Measurements from ENCODE around the gene S100A7. TPM values are rescaled to one million over a fixed set of nuclear protein-coding genes. Genes with fewer than 3 reads are reported as not detected.

Gene S100A7
- total RNA-seq, 5 donors from 2014 or later (not counting 1 experiment from before 2014, with no cell fraction given): not detected

DNA sequence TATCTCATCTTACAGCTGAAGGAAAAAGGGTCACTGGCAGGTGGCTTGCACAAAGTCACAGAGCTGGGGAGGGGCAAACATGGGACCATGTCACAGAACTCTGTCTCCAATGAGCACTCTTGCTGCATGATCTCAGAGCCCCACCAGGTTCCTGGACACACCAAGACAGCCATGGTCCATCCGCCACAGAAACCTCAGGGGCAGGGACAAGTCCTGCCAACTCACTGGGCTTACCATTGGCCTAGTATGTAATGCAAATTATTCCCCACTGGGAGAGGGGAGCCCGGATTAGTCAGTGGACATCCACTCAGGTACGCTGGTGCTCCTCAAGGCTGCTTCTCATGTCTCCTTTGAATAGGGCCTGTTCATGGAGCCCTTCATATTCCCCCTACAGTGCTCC is 29.9 kb downstream of the S100A7 start:
- no peak overlapping the region for H3K4me3 ChIP-seq (ENCODE audit: control insufficient read depth in 1 of 2, extremely low read depth in 1 of 2, low read length in 1 of 2)
- DNase-seq: no peak
- no peak overlapping the region for H3K27ac ChIP-seq (ENCODE audit: low read length)
- 83% methylated on average over 3 of the region's 3 CpGs for WGBS (ENCODE audit: insufficient coverage)
- ATAC-seq (replicated peaks in 1 of 4): no peak
- H3K9me3 ChIP-seq: no peaks in the 10 kb centered on the region
- no peak overlapping the region for H3K4me3 Mint-ChIP-seq
- peaks cover 23 to 48% of the 10 kb centered on the region in 2 donors for H3K27me3 Mint-ChIP-seq
- H3K27me3 ChIP-seq (replicated peaks in 1 of 2; ENCODE audit: control insufficient read depth in 2 of 2, extremely low read depth in 1 of 2, insufficient read depth in 2 of 2, low read length in 1 of 2): peaks cover 0 to 49% of the 10 kb centered on the region in 2 experiments
- H3K27ac Mint-ChIP-seq: no peak overlapping the region
- H3K4me1 Mint-ChIP-seq: no peaks in the 10 kb centered on the region
- ChIA-PET POLR2A (no interaction called here), CTCF (no interaction called here)
- no peaks in the 10 kb centered on the region for H3K36me3 Mint-ChIP-seq
- H3K36me3 ChIP-seq (ENCODE audit: control insufficient read depth in 2 of 2, extremely low read depth in 1 of 2, insufficient read depth in 1 of 2, low read length in 1 of 2): no peaks in the 10 kb centered on the region
- H3K9me3 Mint-ChIP-seq: no peaks in the 10 kb centered on the region
- no peaks in the 10 kb centered on the region for H3K4me1 ChIP-seq (ENCODE audit: control insufficient read depth in 1 of 2, extremely low read depth in 1 of 2, insufficient read depth in 2 of 2, low read length in 2 of 2)

DNA sequence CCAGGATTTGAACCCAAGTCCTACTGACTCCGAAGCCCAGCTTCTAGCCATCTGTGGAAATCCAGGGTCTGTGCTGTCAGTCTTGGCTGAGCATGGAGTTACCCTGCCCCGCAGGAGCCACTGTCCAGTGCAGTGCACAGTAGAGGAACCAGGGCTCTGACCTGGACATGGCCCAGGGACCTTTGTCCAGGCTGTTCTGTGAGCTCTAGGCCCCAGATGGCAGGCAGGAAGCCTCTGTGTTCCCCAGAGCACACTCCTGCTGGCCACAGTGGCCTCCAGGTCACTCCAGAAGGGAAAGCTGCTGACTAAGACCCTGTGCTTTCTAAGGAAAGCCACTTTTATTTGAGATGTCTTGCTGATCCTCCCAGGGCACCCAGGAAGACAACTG is 30.3 kb downstream of the S100A7 start:
- Mint-ChIP-seq H3K4me3 (no peak overlapping the region), H3K27ac (no peak overlapping the region), H3K4me1 (no peaks in the 10 kb centered on the region), H3K9me3 (no peaks in the 10 kb centered on the region), H3K27me3 (peaks cover 27 to 51% of the 10 kb centered on the region in 2 donors), H3K36me3 (no peaks in the 10 kb centered on the region)
- Histone ChIP-seq H3K9me3 (no peaks in the 10 kb centered on the region), H3K4me1 (ENCODE audit: control insufficient read depth in 1 of 2, extremely low read depth in 1 of 2, insufficient read depth in 2 of 2, low read length in 2 of 2) (no peaks in the 10 kb centered on the region), H3K27ac (ENCODE audit: low read length) (no peak overlapping the region), H3K27me3 (replicated peaks in 1 of 2; ENCODE audit: control insufficient read depth in 2 of 2, extremely low read depth in 1 of 2, insufficient read depth in 2 of 2, low read length in 1 of 2) (peaks cover 0 to 48% of the 10 kb centered on the region in 2 experiments), H3K36me3 (ENCODE audit: control insufficient read depth in 2 of 2, extremely low read depth in 1 of 2, insufficient read depth in 1 of 2, low read length in 1 of 2) (no peaks in the 10 kb centered on the region), H3K4me3 (ENCODE audit: control insufficient read depth in 1 of 2, extremely low read depth in 1 of 2, low read length in 1 of 2) (no peak overlapping the region)
- no peak for ATAC-seq (replicated peaks in 1 of 4)
- CTCF ChIA-PET: no interaction called here
- DNase-seq: no peak
- POLR2A ChIA-PET: no interaction called here
- WGBS (ENCODE audit: insufficient coverage): 73% methylated on average over 2 of the region's 2 CpGs

DNA sequence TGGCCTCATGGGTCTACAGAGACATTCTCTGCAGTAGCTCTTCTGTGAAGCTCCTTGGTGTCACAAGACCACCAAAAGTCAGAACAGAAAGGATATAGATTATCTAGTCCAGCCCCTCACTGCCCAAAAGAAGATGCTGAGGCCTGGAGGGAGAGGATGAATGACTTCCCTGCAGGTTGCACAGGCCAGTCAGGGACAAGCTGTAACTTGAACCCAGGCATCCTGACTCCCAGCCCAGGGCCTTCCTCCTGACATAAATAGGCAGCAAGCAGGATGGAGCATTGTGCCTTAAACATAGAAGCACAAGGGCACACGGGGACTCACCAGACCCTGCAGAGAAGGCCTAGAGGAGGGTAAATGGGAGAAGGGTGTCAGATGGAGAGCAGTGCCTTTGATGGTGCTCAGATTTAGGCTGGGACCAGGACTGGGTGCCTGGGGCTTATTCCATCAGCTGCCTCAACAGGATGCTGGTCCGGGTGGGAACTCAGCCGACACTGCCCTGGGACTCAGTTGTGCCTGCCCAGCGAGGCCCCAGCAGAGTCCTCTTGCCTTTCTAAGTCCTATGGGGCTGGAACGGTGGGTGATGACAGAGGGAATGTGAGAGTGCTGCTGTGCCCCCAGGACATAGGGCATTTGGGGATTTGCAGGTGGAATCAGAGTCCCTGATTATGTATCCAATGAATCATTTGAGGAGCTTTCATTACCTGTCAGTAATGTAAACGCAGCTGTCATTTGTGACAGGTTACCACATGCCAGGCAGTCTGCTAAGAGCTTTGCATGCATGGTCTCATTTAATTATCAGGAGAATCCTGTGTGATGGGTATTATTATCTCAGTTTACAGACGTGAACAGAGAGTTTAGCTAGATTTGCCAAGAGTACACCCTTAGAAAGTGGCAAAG is 30.9 kb downstream of the S100A7 start:
- H3K27me3 ChIP-seq (replicated peaks in 1 of 2; ENCODE audit: control insufficient read depth in 2 of 2, extremely low read depth in 1 of 2, insufficient read depth in 2 of 2, low read length in 1 of 2): peaks cover 0 to 42% of the 10 kb centered on the region in 2 experiments
- no peak for ATAC-seq (replicated peaks in 1 of 4)
- ChIA-PET CTCF (no interaction called here), POLR2A (no interaction called here)
- H3K4me3 ChIP-seq (ENCODE audit: control insufficient read depth in 1 of 2, extremely low read depth in 1 of 2, low read length in 1 of 2): no peak overlapping the region
- H3K9me3 Mint-ChIP-seq: no peaks in the 10 kb centered on the region
- H3K4me1 ChIP-seq (ENCODE audit: control insufficient read depth in 1 of 2, extremely low read depth in 1 of 2, insufficient read depth in 2 of 2, low read length in 2 of 2): no peaks in the 10 kb centered on the region
- H3K4me3 Mint-ChIP-seq: no peak overlapping the region
- 80% methylated on average over 6 of the region's 7 CpGs for WGBS (ENCODE audit: insufficient coverage)
- DNase-seq: no peak
- no peak overlapping the region for H3K27ac Mint-ChIP-seq
- no peaks in the 10 kb centered on the region for H3K36me3 ChIP-seq (ENCODE audit: control insufficient read depth in 2 of 2, extremely low read depth in 1 of 2, insufficient read depth in 1 of 2, low read length in 1 of 2)
- H3K36me3 Mint-ChIP-seq: no peaks in the 10 kb centered on the region
- no peaks in the 10 kb centered on the region for H3K9me3 ChIP-seq
- peaks cover 31 to 55% of the 10 kb centered on the region in 2 donors for H3K27me3 Mint-ChIP-seq
- no peak overlapping the region for H3K27ac ChIP-seq (ENCODE audit: low read length)
- no peaks in the 10 kb centered on the region for H3K4me1 Mint-ChIP-seq

DNA sequence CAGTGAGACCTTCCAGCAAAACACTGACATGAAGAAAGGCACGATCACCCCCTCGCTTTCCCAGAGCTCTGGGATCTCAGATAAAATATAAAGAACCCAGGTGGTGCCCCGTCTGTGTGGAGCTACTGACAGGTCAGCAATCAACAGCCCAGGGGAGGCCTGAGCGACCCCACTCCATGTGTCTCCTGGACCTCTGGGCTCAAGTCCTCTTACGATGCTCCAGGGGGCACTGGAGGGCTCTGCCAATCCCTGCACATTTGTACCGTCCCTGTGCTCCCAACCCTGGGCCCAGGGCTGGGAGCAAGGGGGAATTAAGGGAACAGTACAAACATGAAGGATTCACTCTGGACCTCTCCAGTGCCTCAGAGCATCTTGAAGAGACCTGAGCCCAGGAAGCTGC is 31.7 kb downstream of the S100A7 start:
- ATAC-seq (replicated peaks in 1 of 4) (no peak), DNase-seq (no peak)
- POLR2A ChIA-PET: no interaction called here
- Mint-ChIP-seq H3K9me3 (no peaks in the 10 kb centered on the region), H3K27me3 (peaks cover 31 to 54% of the 10 kb centered on the region in 2 donors), H3K27ac (no peak overlapping the region), H3K36me3 (no peaks in the 10 kb centered on the region), H3K4me3 (no peak overlapping the region), H3K4me1 (no peaks in the 10 kb centered on the region)
- Histone ChIP-seq H3K27me3 (replicated peaks in 1 of 2; ENCODE audit: control insufficient read depth in 2 of 2, extremely low read depth in 1 of 2, insufficient read depth in 2 of 2, low read length in 1 of 2) (peaks cover 0 to 39% of the 10 kb centered on the region in 2 experiments), H3K4me1 (ENCODE audit: control insufficient read depth in 1 of 2, extremely low read depth in 1 of 2, insufficient read depth in 2 of 2, low read length in 2 of 2) (no peaks in the 10 kb centered on the region), H3K36me3 (ENCODE audit: control insufficient read depth in 2 of 2, extremely low read depth in 1 of 2, insufficient read depth in 1 of 2, low read length in 1 of 2) (no peaks in the 10 kb centered on the region), H3K9me3 (no peaks in the 10 kb centered on the region), H3K27ac (ENCODE audit: low read length) (no peak overlapping the region), H3K4me3 (ENCODE audit: control insufficient read depth in 1 of 2, extremely low read depth in 1 of 2, low read length in 1 of 2) (no peak overlapping the region)
- whole genome bisulfite sequencing (ENCODE audit: insufficient coverage): 52% methylated on average over 6 of the region's 6 CpGs
- CTCF ChIA-PET: no interaction called here

DNA sequence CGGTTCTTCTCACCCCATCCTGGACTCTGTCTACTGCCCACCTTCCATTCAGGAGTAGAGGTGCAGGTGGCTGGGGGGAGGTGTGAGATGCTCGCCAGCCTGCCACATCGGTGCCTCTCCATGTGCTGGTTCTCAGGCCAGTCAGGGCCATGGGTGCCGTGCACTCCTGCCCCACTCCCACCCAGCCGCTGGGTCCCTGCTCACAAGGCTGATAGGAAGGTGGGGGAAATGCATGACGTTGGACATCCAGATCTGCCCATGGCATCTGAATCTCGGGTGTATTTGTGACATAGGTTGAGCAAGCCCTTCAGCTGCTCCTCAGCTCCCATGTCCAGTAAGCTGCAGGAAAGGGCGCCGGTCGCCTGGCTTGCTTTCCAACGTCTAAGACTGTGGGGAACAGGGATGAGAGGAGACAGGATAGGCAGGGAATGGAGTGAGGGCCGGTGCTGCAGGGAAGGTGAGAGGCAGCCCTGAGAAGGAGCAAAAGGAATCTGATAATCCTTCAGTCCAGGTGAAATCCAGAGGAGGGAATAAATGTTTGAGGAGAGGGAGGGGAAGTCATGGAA is 32.3 kb downstream of the S100A7 start:
- H3K4me1 ChIP-seq (ENCODE audit: control insufficient read depth in 1 of 2, extremely low read depth in 1 of 2, insufficient read depth in 2 of 2, low read length in 2 of 2): no peaks in the 10 kb centered on the region
- no peak overlapping the region for H3K27ac ChIP-seq (ENCODE audit: low read length)
- CTCF ChIA-PET: no interaction called here
- POLR2A ChIA-PET: no interaction called here
- H3K36me3 Mint-ChIP-seq: no peaks in the 10 kb centered on the region
- no peak for ATAC-seq (replicated peaks in 1 of 4)
- H3K4me3 Mint-ChIP-seq: no peak overlapping the region
- no peaks in the 10 kb centered on the region for H3K36me3 ChIP-seq (ENCODE audit: control insufficient read depth in 2 of 2, extremely low read depth in 1 of 2, insufficient read depth in 1 of 2, low read length in 1 of 2)
- WGBS (ENCODE audit: insufficient coverage): 78% methylated on average over 6 of the region's 12 CpGs
- H3K27me3 ChIP-seq (replicated peaks in 1 of 2; ENCODE audit: control insufficient read depth in 2 of 2, extremely low read depth in 1 of 2, insufficient read depth in 2 of 2, low read length in 1 of 2): peaks cover 0 to 36% of the 10 kb centered on the region in 2 experiments
- no peak for DNase-seq
- no peak overlapping the region for H3K4me3 ChIP-seq (ENCODE audit: control insufficient read depth in 1 of 2, extremely low read depth in 1 of 2, low read length in 1 of 2)
- H3K4me1 Mint-ChIP-seq: no peaks in the 10 kb centered on the region
- peaks cover 37 to 54% of the 10 kb centered on the region in 2 donors for H3K27me3 Mint-ChIP-seq
- no peaks in the 10 kb centered on the region for H3K9me3 Mint-ChIP-seq
- H3K27ac Mint-ChIP-seq: no peak overlapping the region
- H3K9me3 ChIP-seq: no peaks in the 10 kb centered on the region

DNA sequence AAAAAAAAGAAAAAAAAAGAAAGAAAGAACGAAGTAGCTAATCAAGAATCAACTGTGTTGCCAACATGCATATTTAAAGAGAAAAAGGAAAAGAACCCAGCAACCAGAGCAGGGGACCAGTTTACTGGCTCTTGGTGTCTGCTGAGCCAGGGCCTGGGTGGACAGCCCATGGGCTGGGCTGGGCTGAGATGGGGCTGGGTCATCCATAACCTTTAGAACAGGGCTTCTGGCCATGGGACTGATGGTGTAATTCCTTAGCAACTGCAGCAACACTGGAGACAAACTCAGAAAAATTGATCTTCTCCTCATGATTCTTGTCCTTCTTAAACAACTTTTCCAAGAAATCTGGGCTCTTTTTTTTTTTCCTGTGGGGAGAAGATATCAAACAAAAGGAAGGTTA is 33.6 kb downstream of the S100A7 start:
- Mint-ChIP-seq H3K36me3 (no peaks in the 10 kb centered on the region), H3K4me1 (no peaks in the 10 kb centered on the region), H3K9me3 (no peaks in the 10 kb centered on the region), H3K27ac (no peak overlapping the region), H3K4me3 (no peak overlapping the region), H3K27me3 (peaks cover 32 to 51% of the 10 kb centered on the region in 2 donors)
- 40% methylated on average over 1 of the region's 1 CpG for WGBS (ENCODE audit: insufficient coverage)
- ChIA-PET POLR2A (no interaction called here), CTCF (interaction anchor here in 1 of 2 donors (1.0 kb wide), 1 partner anchor 75 kb away, joined by 3 read pairs; no protein-coding TSS in a partner anchor)
- H3K4me3 ChIP-seq (ENCODE audit: control insufficient read depth in 1 of 2, extremely low read depth in 1 of 2, low read length in 1 of 2): no peak overlapping the region
- H3K27me3 ChIP-seq (replicated peaks in 1 of 2; ENCODE audit: control insufficient read depth in 2 of 2, extremely low read depth in 1 of 2, insufficient read depth in 2 of 2, low read length in 1 of 2): peaks cover 0 to 36% of the 10 kb centered on the region in 2 experiments
- no peaks in the 10 kb centered on the region for H3K36me3 ChIP-seq (ENCODE audit: control insufficient read depth in 2 of 2, extremely low read depth in 1 of 2, insufficient read depth in 1 of 2, low read length in 1 of 2)
- no peak for DNase-seq
- no peak overlapping the region for H3K27ac ChIP-seq (ENCODE audit: low read length)
- H3K4me1 ChIP-seq (ENCODE audit: control insufficient read depth in 1 of 2, extremely low read depth in 1 of 2, insufficient read depth in 2 of 2, low read length in 2 of 2): no peaks in the 10 kb centered on the region
- H3K9me3 ChIP-seq: no peaks in the 10 kb centered on the region
- no peak for ATAC-seq (replicated peaks in 1 of 4)

Measured in T-cell (primary cell).